Raji (cell line): ENCODE data around the gene SUDS3.

ENCODE experiments used
- POLR2A ChIP-seq: IDR thresholded peaks from 2 replicates; pipeline ENCODE4 v1.6.1; 2011; ENCODE audit warnings: low read depth, low read length, control low read depth; ENCODE audit not compliant: insufficient read depth

The SUDS3 gene

DNA sequence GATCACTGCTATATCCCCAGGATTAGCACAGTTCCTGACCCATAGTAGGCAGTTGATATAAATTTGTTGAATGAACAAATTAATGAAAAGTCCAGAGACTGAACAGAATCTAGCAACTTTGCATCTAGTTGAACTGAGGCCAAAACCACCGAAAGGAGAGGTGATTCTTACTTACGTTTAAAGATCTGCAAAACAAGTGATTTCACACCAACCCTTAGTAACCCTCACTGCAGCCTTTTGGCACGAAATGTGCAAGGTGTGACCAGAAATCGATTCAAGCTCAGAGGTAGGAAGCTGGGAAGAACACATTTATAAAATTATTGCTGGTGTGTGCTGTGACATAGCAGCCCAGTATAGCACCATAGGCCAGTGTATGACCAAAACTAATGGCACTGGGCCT lies 70.8 kb downstream of the SUDS3 start:
- no peak for TF ChIP-seq POLR2A

DNA sequence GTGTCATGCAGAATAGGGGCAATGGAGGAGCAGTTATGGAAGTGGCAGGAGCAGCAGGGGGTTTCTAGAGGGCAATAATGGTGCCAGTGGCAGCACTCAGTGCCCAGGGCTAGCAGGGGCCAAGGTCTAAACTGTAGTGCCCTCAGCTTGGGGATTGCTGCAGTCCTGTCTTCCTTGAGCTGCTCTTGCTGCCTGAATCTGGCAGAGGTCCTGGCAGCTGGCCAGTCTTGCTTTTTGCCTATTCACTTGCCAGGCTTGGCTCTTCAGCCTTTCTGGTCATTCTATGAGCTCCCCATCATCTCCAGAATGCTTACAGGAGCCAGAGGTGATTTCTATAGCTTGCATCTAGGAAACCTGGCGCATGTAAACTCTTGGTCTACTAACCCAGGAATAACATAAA lies 72.0 kb downstream of the SUDS3 start:
- no peak for TF ChIP-seq POLR2A

DNA sequence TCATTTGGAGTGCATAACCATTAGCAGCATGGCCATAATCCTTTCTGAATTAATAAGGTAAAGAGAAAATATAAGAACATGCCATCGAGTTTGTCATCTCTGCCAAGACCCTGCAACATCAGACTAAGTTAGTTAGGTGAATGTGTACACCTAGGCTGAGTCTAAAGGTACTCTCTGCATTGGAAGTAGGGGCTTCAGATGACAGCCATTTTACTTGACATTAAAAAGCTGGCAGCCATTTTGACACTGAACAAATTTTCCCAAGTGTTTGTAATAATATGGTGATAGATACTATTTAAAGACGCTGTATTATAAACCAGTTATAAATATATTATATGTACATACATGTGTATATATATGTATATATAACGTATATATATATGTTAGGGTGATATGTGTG lies 79.0 kb downstream of the SUDS3 start:
- no peak for TF ChIP-seq POLR2A

DNA sequence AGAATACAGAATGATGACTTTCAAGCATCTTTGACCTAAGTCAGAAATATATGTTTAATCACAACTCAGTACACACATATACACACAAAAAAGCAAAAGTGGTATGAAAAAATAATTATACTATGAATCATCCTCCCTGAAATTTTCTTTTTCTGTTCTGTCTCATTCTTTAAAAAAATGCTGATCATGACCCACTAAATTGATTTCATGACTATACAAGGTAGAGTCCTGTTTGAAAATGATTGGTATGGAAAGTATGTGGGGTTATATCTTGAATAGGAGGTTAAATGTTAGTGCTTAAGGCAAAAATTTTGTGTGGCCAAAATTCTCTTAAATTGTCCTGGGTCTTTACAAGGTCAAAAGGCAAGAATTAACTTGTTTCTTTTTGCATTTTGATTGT lies 80.4 kb downstream of the SUDS3 start:
- no peak for TF ChIP-seq POLR2A

DNA sequence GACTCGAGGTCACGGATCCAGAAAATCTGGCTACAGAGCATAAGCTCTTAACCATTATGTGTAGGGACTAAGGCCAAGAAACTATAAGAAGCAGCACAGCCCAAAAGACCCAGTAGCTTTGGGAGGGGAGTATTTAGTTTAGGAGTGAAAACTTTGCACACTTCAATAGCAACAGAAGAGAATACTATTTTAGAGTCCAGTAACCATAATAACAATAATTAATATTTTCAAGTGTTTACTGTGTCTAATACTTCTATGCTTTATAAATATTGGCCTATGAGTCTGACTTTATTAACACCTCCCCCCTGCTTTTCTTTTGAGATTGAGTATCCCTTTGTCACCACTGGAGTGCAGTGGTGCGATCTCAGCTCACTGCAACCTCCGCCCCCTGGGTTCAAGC lies 82.8 kb downstream of the SUDS3 start:
- no peak for TF ChIP-seq POLR2A

DNA sequence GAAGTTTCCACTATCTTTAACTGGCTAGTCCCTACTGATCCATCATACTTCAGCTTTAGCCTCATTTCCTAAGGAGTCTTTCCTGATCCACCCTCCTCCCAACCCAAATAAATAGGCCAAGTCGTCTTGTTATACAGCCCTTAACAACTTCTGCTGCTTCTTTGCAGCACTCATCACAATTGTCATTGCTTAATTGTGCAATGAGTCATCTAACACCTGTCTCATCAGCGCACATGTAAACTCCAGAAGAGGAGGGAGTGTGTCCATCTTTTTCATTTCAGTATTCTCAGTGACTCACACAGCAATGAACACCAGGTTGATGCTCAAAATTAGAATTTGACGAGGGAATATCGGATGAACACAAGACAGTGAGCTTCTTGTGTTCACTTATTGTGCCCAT lies 87.3 kb downstream of the SUDS3 start:
- no peak for TF ChIP-seq POLR2A

DNA sequence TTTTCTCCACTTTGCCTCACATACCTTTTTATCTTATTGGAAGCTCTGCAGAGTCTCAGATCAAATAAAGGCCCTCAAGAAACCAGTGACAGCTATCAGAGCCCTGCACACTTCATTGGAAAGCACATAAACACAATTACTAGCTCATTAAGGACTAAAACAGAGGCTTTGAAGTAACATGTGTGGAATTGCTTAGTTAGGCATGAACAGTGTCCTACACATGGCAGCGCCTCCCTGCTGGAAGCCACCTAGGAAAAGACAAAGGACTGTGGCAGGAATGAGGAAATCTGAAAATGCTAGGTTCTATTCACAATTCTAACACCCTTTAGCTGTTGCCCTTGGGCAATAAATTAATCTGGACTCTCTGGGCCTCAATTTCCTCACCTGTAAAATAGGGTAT lies 89.4 kb downstream of the SUDS3 start:
- no peak for TF ChIP-seq POLR2A
